H1 (cell line): ENCODE results near the gene ADCY5. TPM values are rescaled to one million over a fixed set of nuclear protein-coding genes. Genes with fewer than 3 reads are reported as not detected.

Source experiments
- CTCF ChIA-PET: fragments of 300-600 bp; sonication (Branson Sonifier 250); formaldehyde crosslinking; loops from one replicate; lab custom pipeline; 2021; ENCODE audit not compliant: partially characterized antibody; lab: Charles Lee
- POLR2A ChIA-PET: fragments of 300-600 bp; sonication (Branson Sonifier 250); formaldehyde crosslinking; loops from one replicate; lab custom pipeline; 2021; ENCODE audit warnings: inconsistent platforms; ENCODE audit not compliant: partially characterized antibody; lab: Charles Lee
- DNase-seq, 2 experiments: peaks; one replicate each; pipeline versions ENCODE4 v3.0.0 to v3.0.0-alpha.2; 2010 to 2022; ENCODE audit warnings: low spot score in 2 of 2, low read depth in 1 of 2, mixed read lengths in 1 of 2
- FAIRE-seq: peaks from 2 replicates; lab custom pipeline; 2011; peaks lifted over from hg19 to GRCh38; lab: Jason Lieb, UNC
- H2AFZ ChIP-seq: 2 replicates; pipeline ENCODE4 v1.8.1; 2012; ENCODE audit warnings: low read length, inconsistent platforms
- H2AK5ac ChIP-seq: 2 replicates; pipeline ENCODE4 v1.6.1; 2013; ENCODE audit warnings: low read depth, low read length
- H2BK120ac ChIP-seq: replicated peaks from 2 replicates; pipeline ENCODE3; 2013; ENCODE audit warnings: low read depth, low read length, inconsistent platforms
- H2BK12ac ChIP-seq: 2 replicates; pipeline ENCODE4 v1.6.1; 2013; ENCODE audit warnings: low read depth, low read length
- H2BK15ac ChIP-seq: 2 replicates; pipeline ENCODE4 v1.6.1; 2013; ENCODE audit warnings: low read length
- H2BK20ac ChIP-seq: 2 replicates; pipeline ENCODE4 v1.6.1; 2013; ENCODE audit warnings: low read length
- H2BK5ac ChIP-seq: 2 replicates; pipeline ENCODE4 v1.6.1; 2013; ENCODE audit warnings: low read depth, low read length
- H3K14ac ChIP-seq: 2 replicates; pipeline ENCODE4 v1.6.1; 2013; ENCODE audit warnings: inconsistent platforms; ENCODE audit not compliant: insufficient read length
- H3K18ac ChIP-seq: 2 replicates; pipeline ENCODE4 v1.6.1; 2013; ENCODE audit warnings: low read length; ENCODE audit errors: extremely low read depth
- H3K23ac ChIP-seq: 2 replicates; pipeline ENCODE4 v1.6.1; 2013; ENCODE audit warnings: inconsistent platforms; ENCODE audit not compliant: insufficient read length
- H3K23me2 ChIP-seq: 2 replicates; pipeline ENCODE4 v1.6.1; 2013; ENCODE audit warnings: low read depth, low read length
- H3K27ac ChIP-seq: 2 replicates; pipeline ENCODE4 v1.6.1; 2011; ENCODE audit warnings: low read depth, low read length, inconsistent platforms
- H3K27me3 ChIP-seq, 4 experiments: replicated peaks in 1 of 4; 1 replicate in 1 of 4; 2 replicates in 3 of 4; pipeline versions ENCODE4 v1.6.1 to v1.8.1; 2011 to 2013; ENCODE audit warnings: low read length in 3 of 4, mild to moderate bottlenecking in 3 of 4, inconsistent platforms in 2 of 4, mixed read lengths in 2 of 4, moderate library complexity in 1 of 4; ENCODE audit not compliant: control insufficient read depth in 3 of 4, insufficient read depth in 3 of 4; ENCODE audit errors: extremely low read depth in 1 of 4
- H3K36me3 ChIP-seq, 4 experiments: 2 replicates each; pipeline versions ENCODE4 v1.6.1 to v1.8.1; 2011 to 2013; ENCODE audit warnings: mild to moderate bottlenecking in 4 of 4, low read length in 3 of 4, moderate library complexity in 2 of 4, control low read depth in 1 of 4, inconsistent platforms in 1 of 4; ENCODE audit not compliant: insufficient read depth in 4 of 4, control insufficient read depth in 2 of 4
- H3K4ac ChIP-seq: replicated peaks from 2 replicates; pipeline ENCODE3; 2013; ENCODE audit warnings: low read length, low read depth, mixed read lengths, inconsistent platforms; ENCODE audit not compliant: insufficient read length
- H3K4me1 ChIP-seq, 4 experiments: replicated peaks in 1 of 4; 1 replicate in 1 of 4; 2 replicates in 3 of 4; pipeline versions ENCODE4 v1.6.1 to v1.8.1; 2011 to 2013; ENCODE audit warnings: low read length in 3 of 4, inconsistent platforms in 2 of 4, mixed read lengths in 1 of 4; ENCODE audit not compliant: insufficient read depth in 4 of 4, control insufficient read depth in 3 of 4
- H3K4me2 ChIP-seq, 2 experiments: 2 replicates each; pipeline versions ENCODE4 v1.6.1 to v1.8.1; 2011 to 2013; ENCODE audit warnings: low read depth in 2 of 2, low read length in 2 of 2, control low read depth in 1 of 2, inconsistent platforms in 1 of 2, mild to moderate bottlenecking in 1 of 2; ENCODE audit not compliant: insufficient read depth in 1 of 2
- H3K4me3 ChIP-seq, 4 experiments: fragments of 200-600, 300-600 bp in 1 of 4; sonication (generic), shearing (Covaris generic), sonication (Bioruptor Twin) in 1 of 4; 2 replicates each; pipeline versions ENCODE4 v1.5.1 to v1.8.1; 2011 to 2016; ENCODE audit warnings: low read length in 4 of 4, low read depth in 3 of 4, control low read depth in 2 of 4, inconsistent platforms in 2 of 4, mild to moderate bottlenecking in 2 of 4, mixed read lengths in 1 of 4, moderate library complexity in 1 of 4; ENCODE audit not compliant: insufficient read depth in 2 of 4; ENCODE audit errors: extremely low read depth in 1 of 4
- H3K56ac ChIP-seq: replicated peaks from 2 replicates; pipeline ENCODE3; 2013; ENCODE audit warnings: low read depth, mild to moderate bottlenecking, mixed read lengths, low read length, inconsistent platforms; ENCODE audit not compliant: insufficient read length
- H3K79me1 ChIP-seq: 2 replicates; pipeline ENCODE4 v1.6.1; 2013; ENCODE audit warnings: low read depth, low read length, control low read depth
- H3K79me2 ChIP-seq, 2 experiments: 2 replicates each; pipeline versions ENCODE4 v1.6.1 to v1.8.1; 2012 to 2013; ENCODE audit warnings: low read length in 2 of 2, mild to moderate bottlenecking in 2 of 2, inconsistent platforms in 1 of 2; ENCODE audit not compliant: insufficient read depth in 2 of 2, control insufficient read depth in 1 of 2
- H3K9ac ChIP-seq, 4 experiments: replicated peaks in 1 of 4; 1 replicate in 1 of 4; 2 replicates in 3 of 4; pipeline versions ENCODE4 v1.6.1 to v1.8.1; 2011 to 2013; ENCODE audit warnings: low read depth in 3 of 4, low read length in 3 of 4, control low read depth in 2 of 4, mild to moderate bottlenecking in 2 of 4, moderate library complexity in 2 of 4, inconsistent platforms in 1 of 4; ENCODE audit errors: extremely low read depth in 1 of 4
- H3K9me3 ChIP-seq, 2 experiments: 2 replicates each; pipeline versions ENCODE4 v1.6.1 to v1.8.1; 2012 to 2013; ENCODE audit warnings: mild to moderate bottlenecking in 2 of 2, moderate library complexity in 2 of 2, control low read depth in 1 of 2, inconsistent platforms in 1 of 2, low read depth in 1 of 2, low read length in 1 of 2, mixed read lengths in 1 of 2; ENCODE audit not compliant: insufficient read depth in 2 of 2
- H4K20me1 ChIP-seq, 2 experiments: replicated peaks in 1 of 2; 2 replicates each; pipeline versions ENCODE3 to v1.8.1; 2011 to 2013; ENCODE audit warnings: inconsistent platforms in 2 of 2, low read length in 2 of 2, mild to moderate bottlenecking in 1 of 2; ENCODE audit not compliant: insufficient read depth in 2 of 2, control insufficient read depth in 1 of 2
- H4K5ac ChIP-seq: 2 replicates; pipeline ENCODE4 v1.6.1; 2013; ENCODE audit warnings: low read length, low read depth, mixed read lengths, inconsistent platforms; ENCODE audit not compliant: insufficient read length
- H4K8ac ChIP-seq: 2 replicates; pipeline ENCODE4 v1.8.0; 2013; ENCODE audit warnings: mild to moderate bottlenecking, moderate library complexity, low read length, inconsistent platforms; ENCODE audit not compliant: insufficient read depth; ENCODE audit errors: extremely low read depth
- H4K91ac ChIP-seq: replicated peaks from 2 replicates; pipeline ENCODE3; 2013; ENCODE audit warnings: low read length, mixed read lengths, inconsistent platforms; ENCODE audit not compliant: insufficient read length
- CBX8 ChIP-seq: fragments of 300-800, 300-1000 bp; sonication (generic); IDR thresholded peaks from 2 replicates; pipeline ENCODE4 v1.7.1; 2016; ENCODE audit warnings: low read depth, low read length, borderline replicate concordance
- CTBP2 ChIP-seq: IDR thresholded peaks from 2 replicates; pipeline ENCODE4 v1.7.0; 2011; ENCODE audit warnings: borderline replicate concordance, mild to moderate bottlenecking, moderate library complexity, mixed read lengths, low read length; ENCODE audit not compliant: insufficient read depth, insufficient read length
- GABPA ChIP-seq: IDR thresholded peaks from 2 replicates; pipeline ENCODE4 v1.6.1; 2011; ENCODE audit warnings: mild to moderate bottlenecking, low read length, moderate library complexity, borderline replicate concordance; ENCODE audit not compliant: insufficient read depth
- HDAC2 ChIP-seq, 2 experiments: fragments of 300-600 bp in 1 of 2; sonication (generic) in 1 of 2; IDR thresholded peaks; 2 replicates each; pipeline ENCODE4 v1.6.1; 2011 to 2012; ENCODE audit warnings: low read depth in 2 of 2, low read length in 2 of 2, mild to moderate bottlenecking in 2 of 2, moderate library complexity in 2 of 2, borderline replicate concordance in 1 of 2, inconsistent platforms in 1 of 2
- NRF1 ChIP-seq: IDR thresholded peaks from 2 replicates; pipeline ENCODE4 v1.6.1; 2011; ENCODE audit warnings: mild to moderate bottlenecking, low read depth, low read length, improper control_type of control experiment
- POLR2A ChIP-seq, 2 experiments: IDR thresholded peaks; 1 replicate in 1 of 2; 2 replicates in 1 of 2; pipeline ENCODE4 v1.6.1; 2011; ENCODE audit warnings: low read depth in 2 of 2, low read length in 2 of 2, mild to moderate bottlenecking in 2 of 2; ENCODE audit errors: control extremely low read depth in 1 of 2
- RFX5 ChIP-seq: IDR thresholded peaks from 2 replicates; pipeline ENCODE4 v1.6.1; 2011; ENCODE audit warnings: low read depth, low read length, improper control_type of control experiment, borderline replicate concordance
- SIX5 ChIP-seq: IDR thresholded peaks from 2 replicates; pipeline ENCODE4 v1.6.1; 2011; ENCODE audit warnings: mild to moderate bottlenecking, low read depth, low read length
- TBP ChIP-seq: IDR thresholded peaks from 2 replicates; pipeline ENCODE4 v1.6.1; 2011; ENCODE audit warnings: low read depth, low read length, improper control_type of control experiment
- WGBS, 2 experiments: shearing (Covaris generic) in 1 of 2; methylation state at CpG; one replicate each; pipeline versions ENCODE4 v1.1.6 to v1.1.7; 2013 to 2015; ENCODE audit warnings: low lambda C conversion rate in 2 of 2, mixed read lengths in 2 of 2, inconsistent platforms in 1 of 2, low coverage in 1 of 2, missing lambda C conversion rate in 1 of 2; ENCODE audit not compliant: insufficient replicate concordance in 2 of 2, insufficient coverage in 1 of 2, insufficient read length in 1 of 2; ENCODE audit errors: extremely low coverage in 1 of 2, missing lambda C conversion rate in 1 of 2; 5-methylcytosine and 5-hydroxymethylcytosine counted together
- polyA plus RNA-seq, 7 experiments: library from polyadenylated mRNA; depleted of rRNA in 3 of 7; stranded (reverse) in 5 of 7; unstranded in 2 of 7; fragments of >200 nt in 5 of 7; fragments of 200-250 nt in 2 of 7; gene quantifications; 1 replicate in 5 of 7; 2 replicates in 1 of 7; 4 replicates in 1 of 7; pipeline versions ENCODE4 v1.2.1 to v1.2.3, GENCODE V29; 2011 to 2013; ENCODE audit warnings: missing spikeins in 2 of 7, mixed read lengths in 2 of 7
- total RNA-seq: library from RNA; stranded (reverse); fragmentation: NEBNext Ultra II Directional; extraction: Animal tissue kit (Norgen Biotek cat#: 25700); gene quantifications from 2 replicates; pipeline ENCODE4 v1.2.1, GENCODE V29; 2021
- TF ChIP-seq, protein P1 (sequence below), 3 experiments: IDR thresholded peaks; 1 replicate in 2 of 3; 2 replicates in 1 of 3; pipeline versions ENCODE4 v1.5.1 to v1.6.1; 2011; ENCODE audit warnings: low read length in 3 of 3, mild to moderate bottlenecking in 3 of 3, inconsistent platforms in 2 of 3, low read depth in 1 of 3, moderate library complexity in 1 of 3; ENCODE audit not compliant: insufficient read depth in 1 of 3; ENCODE audit errors: control extremely low read depth in 1 of 3

Gene ADCY5
- total and polyA plus RNA-seq, 2 of the 8 experiments (the other 6 are each of a cell fraction or from before 2014, with no cell fraction given) = 18.9 to 40.8 TPM

DNA sequence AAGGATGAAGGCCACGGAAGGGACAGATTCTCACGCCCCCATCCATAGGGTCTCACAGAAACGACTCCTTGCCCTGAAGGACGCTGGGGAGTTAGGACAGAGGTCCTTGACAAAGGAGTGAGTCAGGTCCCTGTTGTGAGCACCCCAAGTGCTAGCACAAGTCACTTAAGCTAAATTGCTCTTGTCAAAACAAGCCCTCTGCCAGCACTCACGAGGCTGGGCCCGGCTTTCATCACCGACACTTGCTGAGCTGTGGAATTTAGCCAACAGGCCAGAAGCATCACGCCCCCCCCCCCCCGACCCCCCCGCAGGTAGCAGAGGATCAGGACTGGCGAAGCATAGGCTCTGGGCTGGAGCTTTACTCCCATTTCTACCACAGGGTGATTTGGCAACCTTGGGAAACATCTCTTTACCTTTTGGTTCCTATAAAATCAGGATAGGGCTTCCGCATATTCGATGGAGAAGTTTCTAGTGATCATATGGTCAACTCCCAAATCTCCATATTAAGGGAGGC, 75.4 kb downstream of the ADCY5 start:
- H2AK5ac ChIP-seq = no peak overlapping the region
- CTCF ChIA-PET = interaction anchor here (0.6 to 8.2 kb wide), 24 partner anchors 7 to 257 kb away, joined by 3 to 63 read pairs (median 6); partner anchors contain the start of gene ADCY5
- no peak for DNase-seq
- TF ChIP-seq TBP = no peak
- TF ChIP-seq GABPA = no peak
- no peak for TF ChIP-seq RFX5
- no peak for TF ChIP-seq CBX8
- no peak for TF ChIP-seq HDAC2 (IDR thresholded peaks at IDR 0.05; ENCODE audit: borderline replicate concordance in 1 of 2, low read depth in 2 of 2, low read length in 2 of 2)
- no peak for TF ChIP-seq NRF1
- TF ChIP-seq SIX5 = no peak
- no peak for TF ChIP-seq POLR2A (IDR thresholded peaks at IDR 0.05; ENCODE audit: control extremely low read depth in 1 of 2, low read depth in 2 of 2, low read length in 2 of 2)
- no peak for TF ChIP-seq CTBP2
- TF ChIP-seq, protein P1, sequence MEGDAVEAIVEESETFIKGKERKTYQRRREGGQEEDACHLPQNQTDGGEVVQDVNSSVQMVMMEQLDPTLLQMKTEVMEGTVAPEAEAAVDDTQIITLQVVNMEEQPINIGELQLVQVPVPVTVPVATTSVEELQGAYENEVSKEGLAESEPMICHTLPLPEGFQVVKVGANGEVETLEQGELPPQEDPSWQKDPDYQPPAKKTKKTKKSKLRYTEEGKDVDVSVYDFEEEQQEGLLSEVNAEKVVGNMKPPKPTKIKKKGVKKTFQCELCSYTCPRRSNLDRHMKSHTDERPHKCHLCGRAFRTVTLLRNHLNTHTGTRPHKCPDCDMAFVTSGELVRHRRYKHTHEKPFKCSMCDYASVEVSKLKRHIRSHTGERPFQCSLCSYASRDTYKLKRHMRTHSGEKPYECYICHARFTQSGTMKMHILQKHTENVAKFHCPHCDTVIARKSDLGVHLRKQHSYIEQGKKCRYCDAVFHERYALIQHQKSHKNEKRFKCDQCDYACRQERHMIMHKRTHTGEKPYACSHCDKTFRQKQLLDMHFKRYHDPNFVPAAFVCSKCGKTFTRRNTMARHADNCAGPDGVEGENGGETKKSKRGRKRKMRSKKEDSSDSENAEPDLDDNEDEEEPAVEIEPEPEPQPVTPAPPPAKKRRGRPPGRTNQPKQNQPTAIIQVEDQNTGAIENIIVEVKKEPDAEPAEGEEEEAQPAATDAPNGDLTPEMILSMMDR (IDR thresholded peaks at IDR 0.05; ENCODE audit: control extremely low read depth in 1 of 3, insufficient read depth in 1 of 3, low read depth in 1 of 3, low read length in 3 of 3) = no peak

More for the DNA sequence above, 75.4 kb downstream of the ADCY5 start:
- Histone ChIP-seq H2BK120ac (no peak overlapping the region), H4K5ac (no peak overlapping the region), H2AFZ (no peak overlapping the region), H3K18ac (no peak overlapping the region), H3K79me2 (no peaks in the 10 kb centered on the region), H3K56ac (no peak overlapping the region), H3K36me3 (no peaks in the 10 kb centered on the region; a peak in 1 of 8 replicates), H2BK5ac (no peak overlapping the region), H3K4me1 (peaks cover 0 to 4% (median 0%) of the 10 kb centered on the region in 4 experiments; a peak in 1 of 7 replicates), H3K23ac (no peak overlapping the region), H2BK15ac (no peak overlapping the region), H2BK12ac (no peak overlapping the region), H3K23me2 (no peaks in the 10 kb centered on the region), H3K9ac (no peak overlapping the region), H3K4me3 (no peak overlapping the region), H3K4me2 (no peak overlapping the region), H2BK20ac (no peak overlapping the region), H3K9me3 (0 out of 4 replicates have a peak, but pooled peaks cover 0 to 6% of the 10 kb centered on the region in 2 experiments), H3K27me3 (peaks cover 0 to 2% (median 0%) of the 10 kb centered on the region in 4 experiments; a peak in 1 of 7 replicates), H3K27ac (no peak overlapping the region), H4K8ac (no peak overlapping the region), H3K14ac (no peak overlapping the region), H4K20me1 (no peaks in the 10 kb centered on the region), H3K79me1 (no peaks in the 10 kb centered on the region), H3K4ac (no peak overlapping the region), H4K91ac (no peak overlapping the region)
- POLR2A ChIA-PET = no interaction called here
- no peak for FAIRE-seq
- 75% methylated on average over 9 of the region's 13 CpGs; no CpG with 5 or more reads in 1 of the 2 experiments for WGBS, 2 experiments
